Activated CD4-positive, alpha-beta T cell treated with anti-CD3 and anti-CD28 coated beads, Interleukin-2, Interleukin-4, amounts not matched to agents 100 ng/mL and 50 ng/mL, durations not matched to agents 16 hours and 8 hours (primary cell): ENCODE results near the gene INSC.

ENCODE experiments used
- DNase-seq: peaks from one replicate; pipeline ENCODE4 v3.0.0-alpha.2; 2020; ENCODE audit warnings: low spot score

Gene INSC

GRCh38 chr11:15293975-15294620 lies 179.4 kb downstream of the INSC start:
- DNase-seq, result no peak

- no peak for DNase-seq
These were observed 181.0 kb downstream of the INSC start for GRCh38 chr11:15295695-15296094.
